Measurements from ENCODE around the gene TMEM14A. TPM values are rescaled to one million over a fixed set of nuclear protein-coding genes. Genes with fewer than 3 reads are reported as not detected.

The TMEM14A gene
- total RNA-seq, 1 experiment from 2014 or later = 41.9 TPM

GRCh38 chr6:52726193-52726542, 55.3 kb downstream of the TMEM14A start:
- intact Hi-C loops (cut with micrococcal nuclease; ENCODE audit: unreplicated experiment) = no loop called here
- CTCF ChIA-PET = interaction anchor here (2.8 kb wide), 1 partner anchor 37 kb away, joined by 23 read pairs; the partner anchor contains the start of gene GSTA2
- H3K27ac Mint-ChIP-seq (ENCODE audit: unreplicated experiment) = peak overlapping the region; percentile 97

GRCh38 chr6:52726741-52727535, 56.0 kb downstream of the TMEM14A start:
- peak overlapping the region; percentile 97 for H3K27ac Mint-ChIP-seq (ENCODE audit: unreplicated experiment)
- H3K4me1 ChIP-seq = peaks cover 53% of the 10 kb centered on the region

More at GRCh38 chr6:52726193-52726542, 55.3 kb downstream of the TMEM14A start:
- peaks cover 18% of the 10 kb centered on the region for H3K36me3 Mint-ChIP-seq (ENCODE audit: insufficient read depth, unreplicated experiment)
- H3K9me3 Mint-ChIP-seq (ENCODE audit: unreplicated experiment) = peaks cover 15% of the 10 kb centered on the region
- no peak for DNase-seq
- TF ChIP-seq, protein P1, sequence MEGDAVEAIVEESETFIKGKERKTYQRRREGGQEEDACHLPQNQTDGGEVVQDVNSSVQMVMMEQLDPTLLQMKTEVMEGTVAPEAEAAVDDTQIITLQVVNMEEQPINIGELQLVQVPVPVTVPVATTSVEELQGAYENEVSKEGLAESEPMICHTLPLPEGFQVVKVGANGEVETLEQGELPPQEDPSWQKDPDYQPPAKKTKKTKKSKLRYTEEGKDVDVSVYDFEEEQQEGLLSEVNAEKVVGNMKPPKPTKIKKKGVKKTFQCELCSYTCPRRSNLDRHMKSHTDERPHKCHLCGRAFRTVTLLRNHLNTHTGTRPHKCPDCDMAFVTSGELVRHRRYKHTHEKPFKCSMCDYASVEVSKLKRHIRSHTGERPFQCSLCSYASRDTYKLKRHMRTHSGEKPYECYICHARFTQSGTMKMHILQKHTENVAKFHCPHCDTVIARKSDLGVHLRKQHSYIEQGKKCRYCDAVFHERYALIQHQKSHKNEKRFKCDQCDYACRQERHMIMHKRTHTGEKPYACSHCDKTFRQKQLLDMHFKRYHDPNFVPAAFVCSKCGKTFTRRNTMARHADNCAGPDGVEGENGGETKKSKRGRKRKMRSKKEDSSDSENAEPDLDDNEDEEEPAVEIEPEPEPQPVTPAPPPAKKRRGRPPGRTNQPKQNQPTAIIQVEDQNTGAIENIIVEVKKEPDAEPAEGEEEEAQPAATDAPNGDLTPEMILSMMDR (IDR thresholded peaks at IDR 0.05; ENCODE audit: insufficient read depth in 1 of 2, low read depth in 1 of 2, low read length in 1 of 2, severe bottlenecking in 1 of 2, unreplicated experiment in 1 of 2) = no peak
- H3K4me1 Mint-ChIP-seq (ENCODE audit: low read depth, unreplicated experiment) = peaks cover 43% of the 10 kb centered on the region
- Histone ChIP-seq H3K36me3 (ENCODE audit: control insufficient read depth, insufficient read depth, low read length) (no peaks in the 10 kb centered on the region), H3K27me3 (replicated peaks; ENCODE audit: control insufficient read depth, insufficient read depth, low read length) (no peaks in the 10 kb centered on the region), H3K4me3 (ENCODE audit: low read depth, low read length) (no peak overlapping the region), H3K9me3 (no peaks in the 10 kb centered on the region), H3K4me1 (peaks cover 59% of the 10 kb centered on the region)
- BruUV-seq (replicated peaks) = no TSS peak
- POLR2A ChIA-PET = interaction anchor here (0.5 to 1.7 kb wide), 4 partner anchors 19 to 307 kb away, joined by 3 to 10 read pairs (median 4); partner anchors contain the start of gene GSTA2
- H3K27me3 Mint-ChIP-seq (ENCODE audit: insufficient read depth, unreplicated experiment) = no peaks in the 10 kb centered on the region
- peak overlapping the region; percentile 76 for H3K4me3 Mint-ChIP-seq (ENCODE audit: unreplicated experiment)

DNA sequence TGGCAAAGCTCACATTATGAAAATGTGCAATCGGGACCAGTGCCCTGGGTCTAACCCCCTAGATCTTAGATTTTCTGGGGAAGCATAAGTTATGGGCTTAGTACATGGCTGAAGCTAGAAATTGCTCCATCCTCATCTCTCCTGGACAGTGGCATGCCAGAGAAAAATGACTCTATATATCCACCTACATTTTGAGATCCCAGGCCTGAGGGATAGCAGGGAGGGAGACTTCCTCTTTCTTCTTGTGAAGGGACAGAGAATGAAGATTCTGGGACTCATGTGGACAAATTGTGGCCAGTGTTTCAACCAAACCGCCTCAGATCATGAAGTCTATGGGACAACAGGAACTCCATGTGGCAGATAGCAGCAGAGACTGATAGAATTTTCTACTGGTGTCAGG, 57.0 kb downstream of the TMEM14A start:
- Histone ChIP-seq H3K9me3 (no peaks in the 10 kb centered on the region), H3K36me3 (ENCODE audit: control insufficient read depth, insufficient read depth, low read length) (no peaks in the 10 kb centered on the region), H3K4me3 (ENCODE audit: low read depth, low read length) (no peak overlapping the region), H3K4me1 (peaks cover 53% of the 10 kb centered on the region), H3K27me3 (replicated peaks; ENCODE audit: control insufficient read depth, insufficient read depth, low read length) (no peaks in the 10 kb centered on the region)
- H3K4me1 Mint-ChIP-seq (ENCODE audit: low read depth, unreplicated experiment) = peaks cover 37% of the 10 kb centered on the region
- TF ChIP-seq, protein P1 (IDR thresholded peaks at IDR 0.05; ENCODE audit: insufficient read depth in 1 of 2, low read depth in 1 of 2, low read length in 1 of 2, severe bottlenecking in 1 of 2, unreplicated experiment in 1 of 2) = no peak
- CTCF ChIA-PET = no interaction called here
- peaks cover 18% of the 10 kb centered on the region for H3K36me3 Mint-ChIP-seq (ENCODE audit: insufficient read depth, unreplicated experiment)
- H3K27ac Mint-ChIP-seq (ENCODE audit: unreplicated experiment) = peak overlapping the region; percentile 44
- no peaks in the 10 kb centered on the region for H3K27me3 Mint-ChIP-seq (ENCODE audit: insufficient read depth, unreplicated experiment)
- DNase-seq = no peak
- POLR2A ChIA-PET = no interaction called here
- intact Hi-C loops (cut with micrococcal nuclease; ENCODE audit: unreplicated experiment) = no loop called here
- H3K9me3 Mint-ChIP-seq (ENCODE audit: unreplicated experiment) = no peaks in the 10 kb centered on the region
- H3K4me3 Mint-ChIP-seq (ENCODE audit: unreplicated experiment) = no peak overlapping the region
- no TSS peak for BruUV-seq (replicated peaks)

More at GRCh38 chr6:52726741-52727535, 56.0 kb downstream of the TMEM14A start:
- Histone ChIP-seq H3K27me3 (replicated peaks; ENCODE audit: control insufficient read depth, insufficient read depth, low read length) (no peaks in the 10 kb centered on the region), H3K36me3 (ENCODE audit: control insufficient read depth, insufficient read depth, low read length) (no peaks in the 10 kb centered on the region), H3K4me3 (ENCODE audit: low read depth, low read length) (no peak overlapping the region), H3K9me3 (no peaks in the 10 kb centered on the region)
- Mint-ChIP-seq H3K4me1 (ENCODE audit: low read depth, unreplicated experiment) (peaks cover 40% of the 10 kb centered on the region), H3K27me3 (ENCODE audit: insufficient read depth, unreplicated experiment) (no peaks in the 10 kb centered on the region), H3K36me3 (ENCODE audit: insufficient read depth, unreplicated experiment) (peaks cover 18% of the 10 kb centered on the region), H3K9me3 (ENCODE audit: unreplicated experiment) (peaks cover 8% of the 10 kb centered on the region), H3K4me3 (ENCODE audit: unreplicated experiment) (peak overlapping the region; percentile 50)
- ChIA-PET POLR2A (interaction anchor here (0.5 kb wide), 1 partner anchor 308 kb away, joined by 3 read pairs; no protein-coding TSS in a partner anchor), CTCF (no interaction called here)
- BruUV-seq (replicated peaks) = no TSS peak
- no peak for DNase-seq
- TF ChIP-seq, protein P1 (IDR thresholded peaks at IDR 0.05; ENCODE audit: insufficient read depth in 1 of 2, low read depth in 1 of 2, low read length in 1 of 2, severe bottlenecking in 1 of 2, unreplicated experiment in 1 of 2) = no peak
- intact Hi-C loops (cut with micrococcal nuclease; ENCODE audit: unreplicated experiment) = no loop called here
